ENCODE measurements around the gene TMEM121.

DNA sequence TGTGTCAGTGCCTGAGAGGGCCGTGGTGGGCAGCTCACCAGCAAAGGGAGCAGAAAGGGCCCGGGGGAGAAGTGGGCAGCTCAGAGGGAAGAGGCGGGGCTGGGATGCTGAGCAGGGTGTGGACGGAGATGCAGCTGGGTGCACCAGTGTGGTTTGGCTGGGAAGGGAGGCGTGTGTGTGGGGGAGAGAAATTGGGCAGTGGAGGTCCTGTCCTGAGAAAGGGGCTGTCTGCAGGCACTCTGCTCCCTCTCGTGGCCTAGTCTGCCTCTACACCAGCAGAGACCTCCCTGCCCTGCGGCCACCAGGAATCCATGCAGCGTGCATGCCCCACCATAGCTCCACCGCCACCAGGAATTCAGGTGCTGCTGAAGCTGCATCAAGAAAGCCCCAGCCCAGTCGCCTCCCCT, 6.4 kb downstream of the TMEM121 start:
- no peak for TF ChIP-seq CTCF (IDR thresholded peaks at IDR 0.05)
- no peak for TF ChIP-seq POLR2AphosphoS5 (IDR thresholded peaks at IDR 0.05)
- no peak for TF ChIP-seq POLR2A (IDR thresholded peaks at IDR 0.05)

Measured in prostate gland (tissue), 2 donors.